ENCODE measurements around the gene SMO. TPM values are rescaled to one million over a fixed set of nuclear protein-coding genes. Genes with fewer than 3 reads are reported as not detected.
"Not testable (repeated sequence)": the region's sequence is repeated elsewhere in the genome, so short reads cannot be mapped to it uniquely, and the experiment has no call there.

SMO gene
- total RNA-seq, 1 donor from 2014 or later: 103 TPM

DNA sequence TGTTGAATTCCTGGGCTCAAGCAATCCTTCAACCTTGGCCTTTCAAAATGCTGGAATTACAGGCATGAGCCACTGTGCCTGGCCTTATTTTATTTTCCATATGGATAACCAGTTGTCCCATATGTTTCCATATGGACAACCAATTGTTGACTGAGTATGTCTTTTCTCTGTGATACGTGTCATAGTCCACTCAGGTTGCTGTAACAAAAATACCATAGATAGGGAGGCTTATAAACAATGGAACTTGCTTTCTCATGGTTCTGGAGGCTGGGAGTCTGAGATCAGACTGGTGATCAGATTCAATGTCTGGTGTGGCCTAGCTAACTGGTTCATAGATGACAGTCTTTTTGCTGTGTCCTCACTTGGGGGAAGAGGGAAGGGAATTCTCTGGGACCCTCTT is 55.8 kb downstream of the SMO start:
- H3K4me1 Mint-ChIP-seq (ENCODE audit: low read depth): no peaks in the 10 kb centered on the region
- peaks cover 9% of the 10 kb centered on the region for H3K9me3 Mint-ChIP-seq (ENCODE audit: low read depth)
- peaks cover 7% of the 10 kb centered on the region for H3K36me3 Mint-ChIP-seq (ENCODE audit: insufficient read depth)
- H3K27me3 Mint-ChIP-seq: no peaks in the 10 kb centered on the region
- H3K4me3 Mint-ChIP-seq (ENCODE audit: low read depth): no peak overlapping the region
- no peak for DNase-seq (ENCODE audit: low spot score, unreplicated experiment)
- no peak overlapping the region for H3K27ac Mint-ChIP-seq
- TF ChIP-seq CTCF (IDR thresholded peaks at IDR 0.05; ENCODE audit: unreplicated experiment): no peak

DNA sequence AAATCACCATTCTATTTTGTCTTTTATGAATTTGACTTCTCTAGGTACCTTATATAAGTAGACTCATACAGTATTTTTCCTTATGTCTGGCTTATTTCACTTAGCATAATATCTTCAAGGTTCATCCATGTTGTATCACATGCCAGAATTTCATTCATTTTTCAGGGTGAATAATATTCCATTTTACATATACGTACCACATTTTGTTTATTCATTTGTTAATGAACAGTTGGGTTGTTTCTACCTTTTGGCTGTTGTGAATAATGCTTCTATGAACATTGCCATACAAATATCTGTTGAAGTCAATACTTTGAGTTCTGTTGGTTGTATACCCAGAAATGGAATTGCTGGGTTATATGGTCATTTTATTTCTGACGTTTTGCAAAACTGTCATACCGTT is 57.1 kb downstream of the SMO start:
- TF ChIP-seq CTCF (IDR thresholded peaks at IDR 0.05; ENCODE audit: unreplicated experiment): no peak
- Mint-ChIP-seq H3K27me3 (no peaks in the 10 kb centered on the region), H3K27ac (no peak overlapping the region), H3K4me1 (ENCODE audit: low read depth) (no peaks in the 10 kb centered on the region), H3K9me3 (ENCODE audit: low read depth) (peaks cover 13% of the 10 kb centered on the region), H3K36me3 (ENCODE audit: insufficient read depth) (peaks cover 8% of the 10 kb centered on the region), H3K4me3 (ENCODE audit: low read depth) (no peak overlapping the region)
- no peak for DNase-seq (ENCODE audit: low spot score, unreplicated experiment)

DNA sequence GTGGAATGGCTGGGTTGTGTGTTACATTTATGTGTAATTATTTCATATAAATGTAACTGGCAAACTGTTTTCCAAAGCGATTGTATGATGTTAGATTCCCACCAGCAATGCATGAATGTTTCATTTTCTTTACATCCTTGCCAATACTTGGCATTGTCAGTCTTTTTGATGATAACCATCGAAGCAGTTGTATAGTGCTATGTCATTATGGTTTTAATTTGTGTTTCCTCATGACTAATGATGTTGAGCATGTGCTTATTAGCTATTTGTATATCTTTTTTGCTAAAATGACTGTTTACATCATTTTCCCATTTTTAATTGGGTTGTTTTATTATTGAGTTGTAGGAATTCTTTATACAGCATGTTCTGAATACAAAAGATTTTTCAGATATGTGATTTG is 58.7 kb downstream of the SMO start:
- Mint-ChIP-seq H3K27ac (no peak overlapping the region), H3K4me1 (ENCODE audit: low read depth) (no peaks in the 10 kb centered on the region), H3K36me3 (ENCODE audit: insufficient read depth) (peaks cover 8% of the 10 kb centered on the region)

GRCh38 chr7:129252128-129252527 is 63.7 kb downstream of the SMO start:
- peaks cover 5% of the 10 kb centered on the region for H3K9me3 Mint-ChIP-seq (ENCODE audit: low read depth)
- no peak for TF ChIP-seq CTCF (IDR thresholded peaks at IDR 0.05; ENCODE audit: unreplicated experiment)
- no peak overlapping the region for H3K4me3 Mint-ChIP-seq (ENCODE audit: low read depth)
- H3K4me1 Mint-ChIP-seq (ENCODE audit: low read depth): no peaks in the 10 kb centered on the region
- no peak for DNase-seq (ENCODE audit: low spot score, unreplicated experiment)
- H3K36me3 Mint-ChIP-seq (ENCODE audit: insufficient read depth): peaks cover 1% of the 10 kb centered on the region
- H3K27me3 Mint-ChIP-seq: no peaks in the 10 kb centered on the region
- no peak overlapping the region for H3K27ac Mint-ChIP-seq

More for the DNA sequence above, 58.7 kb downstream of the SMO start:
- DNase-seq (ENCODE audit: low spot score, unreplicated experiment): no peak
- no peak for TF ChIP-seq CTCF (IDR thresholded peaks at IDR 0.05; ENCODE audit: unreplicated experiment)
- no peaks in the 10 kb centered on the region for H3K27me3 Mint-ChIP-seq
- peaks cover 14% of the 10 kb centered on the region for H3K9me3 Mint-ChIP-seq (ENCODE audit: low read depth)
- H3K4me3 Mint-ChIP-seq (ENCODE audit: low read depth): no peak overlapping the region

DNA sequence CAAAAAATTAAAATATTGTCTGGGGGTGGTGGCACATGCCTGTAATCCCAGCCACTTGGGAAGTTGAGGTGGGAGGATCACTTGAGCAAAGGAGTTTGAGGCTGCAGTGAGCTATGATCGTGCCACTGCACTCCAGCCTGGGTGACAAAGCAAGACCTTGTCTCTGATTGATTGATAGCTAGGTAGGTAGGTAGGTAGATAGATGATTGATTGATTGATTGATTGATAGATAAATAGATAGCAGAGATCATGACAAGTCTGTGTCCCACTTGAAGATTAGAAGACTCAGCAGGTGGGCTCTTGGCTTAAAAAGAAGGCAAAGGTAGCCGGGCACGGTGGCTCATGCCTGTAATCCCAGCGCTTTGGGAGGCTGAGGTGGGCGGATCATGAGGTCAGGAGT is 64.2 kb downstream of the SMO start:
- H3K4me1 Mint-ChIP-seq (ENCODE audit: low read depth); DNase-seq (ENCODE audit: low spot score, unreplicated experiment); H3K9me3 Mint-ChIP-seq (ENCODE audit: low read depth); H3K27me3 Mint-ChIP-seq; H3K4me3 Mint-ChIP-seq (ENCODE audit: low read depth); H3K36me3 Mint-ChIP-seq (ENCODE audit: insufficient read depth): not testable (repeated sequence)
- H3K27ac Mint-ChIP-seq: peak overlapping the region; percentile 36

DNA sequence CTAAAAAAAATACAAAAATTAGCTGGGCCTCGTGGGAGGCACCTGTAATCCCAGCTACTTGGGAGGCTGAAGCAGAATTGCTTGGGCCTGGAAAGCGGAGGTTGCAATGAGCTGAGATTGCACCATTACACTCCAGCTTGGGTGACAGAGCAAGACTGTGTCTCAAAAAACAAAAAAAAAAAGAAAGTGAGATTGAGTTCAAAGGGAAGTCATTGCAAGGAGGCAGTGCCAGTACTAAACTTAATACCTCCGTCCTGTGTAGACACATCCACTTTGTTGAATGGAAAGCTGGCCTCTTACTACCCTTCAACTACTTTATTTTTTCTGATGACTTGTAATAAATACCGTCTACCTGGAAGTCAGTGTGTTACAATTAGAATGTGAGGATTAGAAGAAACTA is 67.4 kb downstream of the SMO start:
- no peak for TF ChIP-seq CTCF (IDR thresholded peaks at IDR 0.05; ENCODE audit: unreplicated experiment)
- no peak overlapping the region for H3K4me3 Mint-ChIP-seq (ENCODE audit: low read depth)
- peaks cover 10% of the 10 kb centered on the region for H3K4me1 Mint-ChIP-seq (ENCODE audit: low read depth)
- H3K9me3 Mint-ChIP-seq (ENCODE audit: low read depth): no peaks in the 10 kb centered on the region
- no peak for DNase-seq (ENCODE audit: low spot score, unreplicated experiment)
- H3K27me3 Mint-ChIP-seq: no peaks in the 10 kb centered on the region
- no peaks in the 10 kb centered on the region for H3K36me3 Mint-ChIP-seq (ENCODE audit: insufficient read depth)
- no peak overlapping the region for H3K27ac Mint-ChIP-seq

All from progenitor cell of endocrine pancreas (in vitro differentiated cells).